Stimulated activated CD4-positive, alpha-beta T cell treated with anti-CD3 and anti-CD28 coated beads, Interleukin-4, amount 100 ng/mL, for 48 hours (primary cell): ENCODE measurements around the gene VN1R2.
"Not testable (repeated sequence)": the region's sequence is repeated elsewhere in the genome, so short reads cannot be mapped to it uniquely, and the experiment has no call there.

Experiments used
- DNase-seq, 2 donors: peaks; one replicate each; pipeline ENCODE4 v3.0.0-alpha.2; 2020; ENCODE audit warnings: low read depth in 2 of 2

The VN1R2 gene, protein sequence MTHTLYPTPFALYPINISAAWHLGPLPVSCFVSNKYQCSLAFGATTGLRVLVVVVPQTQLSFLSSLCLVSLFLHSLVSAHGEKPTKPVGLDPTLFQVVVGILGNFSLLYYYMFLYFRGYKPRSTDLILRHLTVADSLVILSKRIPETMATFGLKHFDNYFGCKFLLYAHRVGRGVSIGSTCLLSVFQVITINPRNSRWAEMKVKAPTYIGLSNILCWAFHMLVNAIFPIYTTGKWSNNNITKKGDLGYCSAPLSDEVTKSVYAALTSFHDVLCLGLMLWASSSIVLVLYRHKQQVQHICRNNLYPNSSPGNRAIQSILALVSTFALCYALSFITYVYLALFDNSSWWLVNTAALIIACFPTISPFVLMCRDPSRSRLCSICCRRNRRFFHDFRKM

DNA sequence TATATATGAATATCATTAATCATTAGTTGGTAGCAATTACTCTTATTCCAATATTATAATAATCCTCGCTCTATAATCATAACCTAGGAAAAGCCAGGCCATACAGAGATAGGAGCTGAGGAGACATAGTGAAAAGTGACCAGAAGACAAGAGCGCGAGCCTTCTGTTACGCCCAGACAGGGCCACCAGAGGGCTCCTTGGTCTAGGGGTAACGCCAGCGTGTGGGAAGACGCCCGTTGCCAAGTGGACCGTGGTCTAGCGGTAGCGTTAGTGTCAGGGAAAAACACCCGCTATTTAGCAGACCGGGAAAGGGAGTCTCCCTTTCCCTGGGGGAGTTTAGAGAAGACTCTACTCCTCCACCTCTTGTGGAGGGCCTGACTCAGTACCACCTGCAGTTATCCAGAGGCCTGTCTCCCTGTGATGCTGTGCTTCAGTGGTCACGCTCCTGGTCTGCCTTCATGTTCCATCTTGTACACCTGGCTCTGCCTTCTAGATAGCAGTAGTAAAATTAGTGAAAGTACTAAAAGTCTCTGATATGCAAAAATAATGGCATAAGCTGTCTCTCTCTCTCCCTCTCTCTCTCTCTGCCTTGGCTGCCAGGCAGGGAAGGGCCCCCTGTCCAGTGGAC is at the start of gene VN1R2:
Gene VN1R2 (plus strand): TSS at position 578 of the 628 bp plus-strand sequence. CDS start 84 bp downstream, outside the sequence.
- DNase-seq: not testable (repeated sequence)

GRCh38 chr19:53211554-53211953 is 46.5 kb upstream of the VN1R2 start:
- DNase-seq: not testable (repeated sequence)

GRCh38 chr19:53212703-53213320 is 45.3 kb upstream of the VN1R2 start:
- DNase-seq: no peak

DNA sequence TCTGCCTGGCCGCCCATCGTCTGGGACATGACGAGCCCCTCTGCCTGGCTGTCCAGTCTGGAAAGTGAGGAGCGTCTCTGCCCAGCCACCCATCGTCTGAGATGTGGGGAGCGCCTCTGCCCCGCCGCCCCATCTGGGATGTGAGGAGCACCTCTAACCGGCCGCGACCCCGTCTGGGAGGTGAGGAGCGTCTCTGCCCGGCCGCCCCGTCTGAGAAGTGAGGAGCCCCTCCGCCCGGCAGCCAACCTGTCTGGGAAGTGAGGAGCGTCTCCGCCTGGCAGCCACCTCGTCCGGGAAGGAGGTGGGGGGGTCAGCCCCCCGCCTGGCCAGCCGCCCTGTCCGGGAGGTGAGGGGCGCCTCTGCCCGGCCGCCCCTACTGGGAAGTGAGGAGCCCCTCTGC is 35.4 kb upstream of the VN1R2 start:
- DNase-seq: not testable (repeated sequence)

DNA sequence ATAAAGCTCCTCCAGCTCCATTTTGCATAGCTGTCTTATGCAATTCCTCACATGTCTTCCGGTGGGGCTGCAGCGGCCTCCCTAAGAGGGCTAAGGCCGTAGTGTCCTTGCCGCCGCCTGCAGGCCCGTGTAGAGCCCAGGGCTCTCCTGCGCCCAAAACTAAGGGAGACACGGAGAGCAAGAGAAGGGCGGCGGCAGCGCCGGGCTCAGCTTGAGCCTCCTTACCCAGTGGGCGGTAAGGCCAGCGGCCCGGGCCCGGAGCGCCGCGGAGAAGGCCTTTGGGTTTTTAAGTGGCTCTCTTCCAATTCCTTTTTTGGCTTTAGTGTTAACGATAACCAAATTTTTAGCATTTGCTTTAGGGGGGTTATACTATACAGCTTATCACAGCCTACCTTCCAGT is 33.5 kb upstream of the VN1R2 start:
- no peak for DNase-seq

DNA sequence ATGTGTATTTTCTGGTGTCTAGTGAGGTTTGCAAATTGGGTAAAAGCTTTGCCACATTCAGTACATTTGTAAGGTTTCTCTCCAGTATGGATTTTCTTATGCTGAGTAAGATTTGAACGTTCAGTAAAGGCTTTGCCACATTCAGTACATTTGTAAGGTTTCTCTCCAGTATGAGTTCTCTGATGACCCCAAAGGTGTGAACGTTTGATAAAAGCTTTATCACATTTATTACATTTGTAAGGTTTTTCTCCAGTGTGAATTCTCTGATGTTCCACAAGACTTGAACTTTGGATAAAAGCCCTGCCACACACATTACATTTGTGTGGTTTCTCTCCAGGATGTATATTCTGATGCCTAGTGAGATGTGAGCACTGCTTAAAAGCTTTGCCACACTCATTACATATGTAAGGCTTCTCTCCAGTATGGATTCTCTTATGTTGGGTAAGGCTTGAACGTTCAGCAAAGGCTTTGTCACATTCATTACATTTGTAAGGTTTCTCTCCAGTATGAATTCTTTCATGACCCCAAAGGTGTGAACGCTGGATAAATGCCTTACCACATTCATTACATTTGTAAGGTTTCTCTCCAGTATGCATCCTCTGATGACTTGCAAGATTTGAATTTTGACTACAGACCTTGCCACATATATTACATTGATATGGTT is 20.8 kb upstream of the VN1R2 start:
- no peak for DNase-seq

DNA sequence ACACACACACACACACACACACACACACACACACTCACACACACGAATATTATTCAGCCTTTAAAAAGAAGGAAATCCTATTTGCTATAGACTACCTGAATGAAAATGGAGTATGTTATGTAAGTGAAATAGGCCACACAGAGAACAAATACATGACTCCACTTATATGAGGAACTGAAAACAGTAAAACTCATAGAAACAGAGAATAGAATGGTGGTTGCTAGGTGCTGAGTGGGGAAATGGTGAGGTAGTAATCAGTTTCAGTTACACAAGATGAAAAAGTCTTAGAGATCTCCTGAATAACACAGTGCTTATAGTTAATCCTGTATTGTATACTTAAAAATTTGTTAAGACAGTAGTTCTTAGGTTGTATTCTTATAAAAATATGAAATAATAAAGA is 11.6 kb upstream of the VN1R2 start:
- no peak for DNase-seq

DNA sequence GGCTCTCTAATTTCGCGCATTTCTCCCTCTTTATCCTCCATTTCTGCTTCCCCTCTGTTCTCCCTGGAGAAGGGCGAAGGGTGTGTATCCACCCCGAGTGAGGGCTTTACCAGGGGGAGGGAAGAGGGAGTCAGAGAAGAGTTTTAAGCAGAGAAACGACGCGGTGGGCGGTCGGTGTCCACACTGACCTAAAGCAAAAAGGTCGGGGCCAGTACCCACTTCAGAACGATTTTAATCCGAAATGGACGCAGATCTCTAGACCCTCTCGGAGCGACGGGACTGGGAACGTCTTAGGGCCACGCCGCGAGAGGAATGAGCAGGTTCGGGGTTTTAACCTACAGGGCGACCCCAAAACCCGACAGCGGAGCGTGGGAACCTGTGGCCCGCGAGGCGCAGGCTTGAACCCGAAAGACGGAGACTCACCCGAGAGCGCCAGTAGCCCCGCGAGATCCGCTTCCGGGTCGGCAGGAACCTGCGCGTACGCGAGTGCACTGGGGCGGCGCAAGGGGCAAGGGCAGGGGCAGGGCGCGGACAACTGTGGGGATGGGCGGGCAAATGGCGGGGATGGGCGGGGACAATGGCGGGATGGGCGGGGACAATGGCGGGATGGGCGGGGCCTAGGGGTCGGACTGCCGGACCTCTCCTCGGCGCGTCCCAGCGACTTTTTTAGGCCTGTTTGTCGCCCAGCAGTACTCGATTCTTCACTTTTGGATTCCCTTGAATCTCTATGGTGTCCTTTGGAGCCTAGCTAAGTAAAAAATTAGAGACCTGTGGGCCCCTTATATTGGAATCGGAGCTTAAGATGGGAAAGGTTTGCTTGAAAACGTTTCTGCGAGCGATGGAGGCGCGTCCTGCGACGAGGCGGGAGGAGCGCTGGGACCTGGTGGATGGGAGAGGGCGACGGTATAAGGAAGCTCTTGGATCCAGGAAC is 3.4 kb upstream of the VN1R2 start, which contains the start of gene ZNF677:
Gene ZNF677 (minus strand): TSS at position 463 of the 931 bp plus-strand sequence. CDS start 3,323 bp downstream, outside the sequence.
- peak; percentile 65 to 68 for DNase-seq

DNA sequence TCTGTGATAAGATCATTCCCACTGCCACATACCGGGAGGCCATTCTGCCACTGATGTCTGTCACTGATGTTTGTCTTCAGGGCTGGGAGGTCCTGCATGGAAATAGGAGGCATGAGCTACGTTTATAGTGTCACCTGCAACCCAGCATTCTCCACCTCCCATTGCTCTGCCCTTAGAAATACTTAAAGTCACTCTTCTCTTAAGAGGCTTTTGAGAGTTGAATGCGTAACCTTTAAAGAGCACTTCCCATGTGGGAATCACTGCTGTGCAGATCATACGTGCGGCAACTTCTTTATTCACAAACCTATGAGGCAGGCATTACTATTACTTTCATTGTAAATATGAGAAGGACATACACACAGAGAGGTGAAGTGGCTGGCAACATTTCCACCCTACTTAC is 9.5 kb downstream of the VN1R2 start, which contains the start of gene VN1R4:
Gene VN1R4 (minus strand): TSS at position 101 of the 400 bp plus-strand sequence. CDS start 58 bp downstream, at position 43.
- not testable (repeated sequence) for DNase-seq

GRCh38 chr19:53269861-53270260 is 11.8 kb downstream of the VN1R2 start:
- DNase-seq: not testable (repeated sequence)

DNA sequence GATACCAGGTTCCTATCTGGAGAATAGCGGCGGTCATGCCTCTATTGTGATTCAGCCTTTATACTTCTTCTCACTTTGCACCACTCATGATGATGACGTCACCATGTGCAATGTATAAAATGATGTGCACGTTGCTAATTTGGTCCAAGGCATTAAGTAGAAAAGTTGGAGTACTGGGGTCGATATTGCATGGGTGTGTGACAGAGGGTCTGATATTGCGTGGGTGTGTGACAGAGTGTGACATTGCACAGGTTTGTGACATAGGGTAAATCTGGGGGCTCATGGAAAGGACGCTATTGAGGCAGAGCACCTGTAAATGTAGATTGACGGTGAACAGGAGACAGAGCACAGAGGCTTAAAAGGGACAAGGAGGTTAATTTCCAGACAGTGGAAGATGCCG is 14.0 kb downstream of the VN1R2 start:
- DNase-seq: no peak

DNA sequence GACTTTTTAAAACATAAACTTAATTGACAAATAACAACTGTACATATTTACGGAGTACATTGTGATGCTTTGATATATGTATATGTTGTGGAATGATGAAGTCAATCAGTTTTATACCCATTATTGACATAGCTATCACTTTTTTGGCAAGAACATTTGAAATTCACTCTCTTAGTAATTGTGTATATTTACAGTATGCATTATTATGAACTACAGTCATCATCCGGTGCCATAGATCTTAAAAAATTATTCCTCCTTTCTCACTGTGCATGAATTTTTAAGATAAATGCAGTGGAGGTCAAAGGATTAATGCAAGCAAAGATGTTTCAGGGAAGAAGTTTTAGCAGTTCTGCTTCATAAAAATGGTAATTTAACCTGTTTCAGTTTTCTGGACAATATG is 17.4 kb downstream of the VN1R2 start:
- no peak for DNase-seq

DNA sequence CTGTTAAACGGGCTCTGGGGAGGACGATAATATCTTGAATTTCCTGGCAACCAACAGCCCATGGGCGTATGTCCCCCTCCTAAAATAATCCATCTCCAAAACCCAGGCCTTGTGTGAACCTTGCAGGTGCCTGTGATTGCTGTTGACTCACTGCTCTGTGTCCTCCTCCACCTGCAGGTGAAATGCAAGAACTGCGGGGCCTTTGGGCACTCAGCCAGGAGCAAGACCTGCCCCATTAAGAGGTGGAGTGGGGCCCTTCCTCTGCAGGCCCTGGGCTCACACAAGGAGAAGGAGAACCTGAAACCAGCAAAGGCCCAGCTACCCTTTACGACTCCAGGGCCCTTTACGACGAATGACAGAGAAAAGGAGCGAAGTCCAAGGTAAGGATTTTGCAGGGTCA is 23.9 kb downstream of the VN1R2 start:
- peak in 1 of 2 donors; percentile 2 for DNase-seq

GRCh38 chr19:53285087-53285486 is 27.0 kb downstream of the VN1R2 start:
- DNase-seq: no peak

DNA sequence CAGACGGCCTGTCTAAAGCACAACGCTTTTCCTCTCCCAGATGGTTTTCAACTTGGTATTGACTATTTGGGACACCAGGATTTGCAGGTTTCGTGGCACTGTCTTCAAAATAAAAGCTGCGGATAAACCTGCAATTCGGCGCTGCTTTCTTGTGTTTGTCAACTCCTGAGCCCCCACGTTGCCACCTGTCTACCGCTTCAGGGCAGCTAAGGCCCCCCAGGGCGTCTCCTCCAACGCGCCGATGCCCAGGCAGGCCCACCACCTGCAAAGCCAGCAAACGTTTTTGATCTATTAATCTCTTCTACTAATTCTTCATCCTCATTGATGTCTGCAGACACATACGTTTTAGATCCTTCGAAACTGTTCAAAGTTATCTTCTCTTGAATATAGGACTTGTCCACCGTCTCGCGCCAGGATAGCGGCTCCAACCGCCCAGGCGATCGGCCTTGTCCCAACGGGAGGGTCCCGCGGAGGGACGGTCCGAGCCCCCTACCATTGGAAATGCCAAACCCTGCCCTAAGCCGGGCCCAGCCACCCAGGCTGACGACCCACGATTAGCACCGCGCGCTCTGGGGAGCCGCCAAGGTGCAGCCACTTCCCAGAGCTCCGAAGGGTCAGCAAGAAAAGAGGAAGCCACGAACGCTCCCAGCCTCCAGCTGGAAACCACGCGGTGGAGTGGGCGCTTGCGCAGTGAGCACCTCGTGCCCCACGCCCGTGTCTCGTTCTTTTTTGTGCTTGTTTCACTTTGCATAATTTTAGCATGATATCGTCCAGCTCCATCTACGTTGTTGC is 32.9 kb downstream of the VN1R2 start:
- DNase-seq: no peak

DNA sequence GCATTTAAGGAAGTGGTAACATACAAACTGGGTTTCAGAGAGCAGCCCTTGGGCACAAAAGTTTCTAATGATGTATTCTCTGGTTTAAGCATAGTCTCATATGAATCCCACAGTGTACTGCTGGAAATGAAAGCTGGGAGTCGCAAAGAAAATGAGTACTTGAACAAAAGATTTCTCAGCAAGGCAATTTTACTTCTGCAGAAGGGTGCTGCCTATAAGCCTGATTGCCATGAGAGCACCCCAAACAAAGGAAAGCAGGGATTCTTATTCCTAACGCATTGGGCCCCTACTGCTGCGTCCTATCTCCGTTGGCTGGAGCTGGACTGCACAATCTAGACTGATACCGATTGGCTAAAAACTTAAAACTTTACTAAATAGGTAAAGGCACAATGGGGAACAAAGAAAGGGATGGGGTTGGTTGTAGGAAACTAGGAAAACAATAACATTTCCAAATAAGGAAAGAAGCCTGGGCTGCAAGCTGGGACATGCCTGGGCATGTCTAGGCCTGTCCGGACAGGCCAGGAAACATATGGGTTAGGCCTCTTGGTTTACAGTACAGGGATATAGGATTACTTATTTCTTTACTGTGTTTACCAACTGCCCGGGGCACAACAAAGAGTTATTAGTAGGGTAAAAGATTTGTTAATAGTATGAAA is 36.8 kb downstream of the VN1R2 start:
- DNase-seq: no peak

GRCh38 chr19:53301341-53301740 is 43.2 kb downstream of the VN1R2 start:
- not testable (repeated sequence) for DNase-seq

DNA sequence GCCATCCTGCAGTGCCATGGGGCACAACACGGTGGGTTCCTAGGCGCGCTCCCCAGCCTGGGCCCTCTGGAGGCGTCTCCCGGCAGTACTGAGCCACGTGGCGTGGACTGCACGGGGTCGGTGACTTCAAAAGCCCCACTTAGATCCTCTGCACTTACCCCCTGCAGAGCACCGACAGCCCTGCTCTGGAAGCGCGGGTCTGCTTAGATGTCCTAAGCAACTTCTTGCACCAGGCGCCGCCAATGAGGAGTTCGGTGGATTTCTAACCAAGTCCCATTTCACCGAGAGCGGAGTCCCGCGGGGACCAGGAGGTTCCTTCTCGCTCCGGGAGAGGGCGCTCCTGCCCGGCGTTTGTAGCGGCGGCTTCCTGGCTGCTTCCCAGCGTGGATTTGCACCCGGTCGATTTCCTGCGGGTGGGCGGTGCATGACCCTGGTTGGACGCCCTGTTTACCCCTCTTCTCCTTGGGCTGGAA is 50.3 kb downstream of the VN1R2 start:
- DNase-seq: no peak
